Measurements from ENCODE around the gene FSTL3.

DNA sequence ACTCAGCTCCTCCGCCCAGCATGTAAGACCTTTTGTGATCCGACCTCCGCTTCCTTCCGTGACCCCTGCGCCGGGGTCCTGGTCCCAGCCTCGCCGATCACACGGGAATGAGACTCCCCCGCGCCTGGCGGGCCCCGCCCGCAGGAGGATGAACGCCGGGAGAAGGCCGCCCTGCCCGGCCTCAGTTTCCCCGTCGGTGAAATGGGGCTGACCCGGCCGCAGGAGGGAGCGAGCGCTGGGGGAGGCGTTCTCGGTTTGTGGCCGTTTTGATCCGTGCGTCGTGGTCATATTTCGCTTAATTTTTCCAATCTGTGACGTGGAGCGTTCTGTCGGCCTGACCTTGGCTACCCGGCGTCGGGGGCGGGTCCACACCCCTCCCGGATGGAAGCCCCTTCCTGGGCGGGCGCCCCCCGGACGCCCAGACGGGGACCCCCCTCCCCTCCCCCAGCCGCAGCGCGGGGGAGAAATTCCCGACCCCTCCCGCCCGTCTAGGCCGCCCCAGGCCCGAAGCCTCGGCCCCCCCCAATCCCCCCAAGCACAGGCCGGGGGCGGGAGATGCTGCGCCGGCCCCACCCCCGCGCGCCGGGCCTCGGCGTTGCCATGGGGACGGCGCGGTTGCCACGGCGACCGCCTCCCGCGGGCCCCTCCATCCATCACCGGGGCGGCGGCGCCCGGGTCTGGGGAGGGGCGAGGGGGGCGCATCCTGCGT, 43.6 kb downstream of the FSTL3 start:
- TF ChIP-seq, protein P1, sequence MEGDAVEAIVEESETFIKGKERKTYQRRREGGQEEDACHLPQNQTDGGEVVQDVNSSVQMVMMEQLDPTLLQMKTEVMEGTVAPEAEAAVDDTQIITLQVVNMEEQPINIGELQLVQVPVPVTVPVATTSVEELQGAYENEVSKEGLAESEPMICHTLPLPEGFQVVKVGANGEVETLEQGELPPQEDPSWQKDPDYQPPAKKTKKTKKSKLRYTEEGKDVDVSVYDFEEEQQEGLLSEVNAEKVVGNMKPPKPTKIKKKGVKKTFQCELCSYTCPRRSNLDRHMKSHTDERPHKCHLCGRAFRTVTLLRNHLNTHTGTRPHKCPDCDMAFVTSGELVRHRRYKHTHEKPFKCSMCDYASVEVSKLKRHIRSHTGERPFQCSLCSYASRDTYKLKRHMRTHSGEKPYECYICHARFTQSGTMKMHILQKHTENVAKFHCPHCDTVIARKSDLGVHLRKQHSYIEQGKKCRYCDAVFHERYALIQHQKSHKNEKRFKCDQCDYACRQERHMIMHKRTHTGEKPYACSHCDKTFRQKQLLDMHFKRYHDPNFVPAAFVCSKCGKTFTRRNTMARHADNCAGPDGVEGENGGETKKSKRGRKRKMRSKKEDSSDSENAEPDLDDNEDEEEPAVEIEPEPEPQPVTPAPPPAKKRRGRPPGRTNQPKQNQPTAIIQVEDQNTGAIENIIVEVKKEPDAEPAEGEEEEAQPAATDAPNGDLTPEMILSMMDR (IDR thresholded peaks at IDR 0.05; ENCODE audit: low read depth, low read length, poor library complexity, severe bottlenecking) = no peak
- TF ChIP-seq EZH2phosphoT487 (IDR thresholded peaks at IDR 0.05; ENCODE audit: borderline replicate concordance, low read length) = no peak

Measured in DOHH2 (cell line).